Measurements from ENCODE around the gene TMEM179. TPM values are rescaled to one million over a fixed set of nuclear protein-coding genes. Genes with fewer than 3 reads are reported as not detected.
"Not testable (repeated sequence)": the region's sequence is repeated elsewhere in the genome, so short reads cannot be mapped to it uniquely, and the experiment has no call there.

Gene TMEM179
- total and polyA plus RNA-seq, 2 experiments from 2014 or later, result 3.6 to 8.6 TPM

GRCh38 chr14:104582662-104583061, 21.9 kb downstream of the TMEM179 start:
- peak overlapping the region; percentile 97 for H3K27ac ChIP-seq
- H3K4me1 ChIP-seq (ENCODE audit: low read depth), result peaks cover 74% of the 10 kb centered on the region
- no peak overlapping the region for H3K4me3 ChIP-seq
- H3K36me3 ChIP-seq, result no peaks in the 10 kb centered on the region
- no peaks in the 10 kb centered on the region for H3K27me3 ChIP-seq
- no peak for TF ChIP-seq CTCF (IDR thresholded peaks at IDR 0.05; ENCODE audit: low read depth, low read length)
- no peaks in the 10 kb centered on the region for H3K9me3 ChIP-seq (ENCODE audit: low read depth)
- DNase-seq (ENCODE audit: low read depth in 1 of 2, low spot score in 1 of 2), result peak in 1 of 2 donors; percentile 89

GRCh38 chr14:104582005-104582404, 22.6 kb downstream of the TMEM179 start:
- TF ChIP-seq CTCF (IDR thresholded peaks at IDR 0.05; ENCODE audit: low read depth, low read length), result no peak
- Histone ChIP-seq H3K27ac (peak overlapping the region; percentile 97), H3K9me3 (ENCODE audit: low read depth) (no peaks in the 10 kb centered on the region), H3K27me3 (no peaks in the 10 kb centered on the region), H3K4me1 (ENCODE audit: low read depth) (peaks cover 81% of the 10 kb centered on the region), H3K36me3 (no peaks in the 10 kb centered on the region), H3K4me3 (no peak overlapping the region)
- no peak for DNase-seq (ENCODE audit: low read depth in 1 of 2, low spot score in 1 of 2)

GRCh38 chr14:104581521-104581920, 23.1 kb downstream of the TMEM179 start:
- Histone ChIP-seq H3K4me3 (no peak overlapping the region), H3K4me1 (ENCODE audit: low read depth) (peaks cover 85% of the 10 kb centered on the region), H3K9me3 (ENCODE audit: low read depth) (no peaks in the 10 kb centered on the region), H3K27me3 (no peaks in the 10 kb centered on the region), H3K27ac (peak overlapping the region; percentile 97), H3K36me3 (no peaks in the 10 kb centered on the region)
- no peak for TF ChIP-seq CTCF (IDR thresholded peaks at IDR 0.05; ENCODE audit: low read depth, low read length)
- no peak for DNase-seq (ENCODE audit: low read depth in 1 of 2, low spot score in 1 of 2)

- no peak overlapping the region for H3K4me3 ChIP-seq
- H3K4me1 ChIP-seq (ENCODE audit: low read depth), result peaks cover 89% of the 10 kb centered on the region
- TF ChIP-seq CTCF (IDR thresholded peaks at IDR 0.05; ENCODE audit: low read depth, low read length), result no peak
- no peaks in the 10 kb centered on the region for H3K36me3 ChIP-seq
- H3K9me3 ChIP-seq (ENCODE audit: low read depth), result no peaks in the 10 kb centered on the region
- peak in 1 of 2 donors; percentile 34 for DNase-seq (ENCODE audit: low read depth in 1 of 2, low spot score in 1 of 2)
- H3K27ac ChIP-seq, result peak overlapping the region; percentile 97
- no peaks in the 10 kb centered on the region for H3K27me3 ChIP-seq
Observed at GRCh38 chr14:104580961-104581360, 23.6 kb downstream of the TMEM179 start.

GRCh38 chr14:104579939-104580338, 24.6 kb downstream of the TMEM179 start:
- H3K9me3 ChIP-seq (ENCODE audit: low read depth); H3K27me3 ChIP-seq; H3K4me3 ChIP-seq; DNase-seq (ENCODE audit: low read depth in 1 of 2, low spot score in 1 of 2); H3K36me3 ChIP-seq: not testable (repeated sequence)
- Histone ChIP-seq H3K27ac (peak overlapping the region; percentile 97), H3K4me1 (ENCODE audit: low read depth) (peaks cover 97% of the 10 kb centered on the region)

GRCh38 chr14:104579507-104579906, 25.1 kb downstream of the TMEM179 start, which contains the start of gene C14orf180:
C14orf180 (plus strand) TSS chr14:104579764; CDS start chr14:104586431, 6,667 bp downstream.
- peak within 1 kb of the TSS; percentile 97 for H3K27ac ChIP-seq
- no peak within 1 kb of the TSS for H3K4me3 ChIP-seq

More at GRCh38 chr14:104579507-104579906, 25.1 kb downstream of the TMEM179 start, which contains the start of gene C14orf180:
- H3K4me1 ChIP-seq (ENCODE audit: low read depth), result peaks cover 97% of the 10 kb centered on the region
- no peaks in the 10 kb centered on the region for H3K9me3 ChIP-seq (ENCODE audit: low read depth)
- no peaks in the 10 kb centered on the region for H3K36me3 ChIP-seq
- H3K27me3 ChIP-seq, result no peaks in the 10 kb centered on the region
- no peak for TF ChIP-seq CTCF (IDR thresholded peaks at IDR 0.05; ENCODE audit: low read depth, low read length)
- DNase-seq (ENCODE audit: low read depth in 1 of 2, low spot score in 1 of 2), result no peak
